H1 (cell line): ENCODE data around the gene MAP2K7.

Experiments used
- BACH1 ChIP-seq: IDR thresholded peaks from 2 replicates; pipeline ENCODE4 v1.6.1; 2012; ENCODE audit warnings: low read length, improper control_type of control experiment
- BRCA1 ChIP-seq: IDR thresholded peaks from 2 replicates; pipeline ENCODE4 v1.6.1; 2012; ENCODE audit warnings: low read depth, low read length, improper control_type of control experiment
- CHD2 ChIP-seq: IDR thresholded peaks from 2 replicates; pipeline ENCODE4 v1.6.1; 2012; ENCODE audit warnings: low read length, improper control_type of control experiment
- CTCF ChIP-seq, 3 experiments: IDR thresholded peaks; 1 replicate in 2 of 3; 2 replicates in 1 of 3; pipeline versions ENCODE4 v1.5.1 to v1.6.1; 2011; ENCODE audit warnings: low read length in 3 of 3, mild to moderate bottlenecking in 3 of 3, inconsistent platforms in 2 of 3, low read depth in 1 of 3, moderate library complexity in 1 of 3; ENCODE audit not compliant: insufficient read depth in 1 of 3; ENCODE audit errors: control extremely low read depth in 1 of 3
- EP300 ChIP-seq, 2 experiments: IDR thresholded peaks; 1 replicate in 1 of 2; 2 replicates in 1 of 2; pipeline ENCODE4 v1.6.1; 2011 to 2012; ENCODE audit warnings: low read depth in 2 of 2, low read length in 2 of 2, mild to moderate bottlenecking in 2 of 2, borderline replicate concordance in 1 of 2, inconsistent platforms in 1 of 2, moderate library complexity in 1 of 2
- FOSL1 ChIP-seq: IDR thresholded peaks from 2 replicates; pipeline ENCODE4 v1.6.1; 2011; ENCODE audit warnings: mild to moderate bottlenecking, low read depth, low read length, moderate library complexity; ENCODE audit not compliant: insufficient read depth
- MAX ChIP-seq: IDR thresholded peaks from 2 replicates; pipeline ENCODE4 v1.6.1; 2012; ENCODE audit warnings: inconsistent platforms
- RAD21 ChIP-seq, 2 experiments: IDR thresholded peaks in 1 of 2; conservative IDR thresholded peaks in 1 of 2; 2 replicates each; pipeline ENCODE4 v1.6.1; 2011; ENCODE audit warnings: low read depth in 2 of 2, low read length in 2 of 2, improper control_type of control experiment in 1 of 2, inconsistent platforms in 1 of 2, mild to moderate bottlenecking in 1 of 2, moderate library complexity in 1 of 2
- RFX5 ChIP-seq: IDR thresholded peaks from 2 replicates; pipeline ENCODE4 v1.6.1; 2011; ENCODE audit warnings: low read depth, low read length, improper control_type of control experiment, borderline replicate concordance
- SP2 ChIP-seq: IDR thresholded peaks from 2 replicates; pipeline ENCODE4 v1.6.1; 2012; ENCODE audit warnings: mild to moderate bottlenecking, low read length, inconsistent platforms
- SRF ChIP-seq: IDR thresholded peaks from 2 replicates; pipeline ENCODE4 v1.6.1; 2011; ENCODE audit warnings: mild to moderate bottlenecking, low read depth, low read length, moderate library complexity
- TAF1 ChIP-seq: IDR thresholded peaks from 2 replicates; pipeline ENCODE4 v1.6.1; 2011; ENCODE audit warnings: mild to moderate bottlenecking, low read depth, low read length
- YY1 ChIP-seq: IDR thresholded peaks from 2 replicates; pipeline ENCODE4 v1.6.1; 2011; ENCODE audit warnings: low read depth, mild to moderate bottlenecking, low read length
- ZNF274 ChIP-seq: IDR thresholded peaks from 2 replicates; pipeline ENCODE4 v1.7.0; 2012; ENCODE audit warnings: low read length, borderline replicate concordance; ENCODE audit errors: extremely low read depth

DNA sequence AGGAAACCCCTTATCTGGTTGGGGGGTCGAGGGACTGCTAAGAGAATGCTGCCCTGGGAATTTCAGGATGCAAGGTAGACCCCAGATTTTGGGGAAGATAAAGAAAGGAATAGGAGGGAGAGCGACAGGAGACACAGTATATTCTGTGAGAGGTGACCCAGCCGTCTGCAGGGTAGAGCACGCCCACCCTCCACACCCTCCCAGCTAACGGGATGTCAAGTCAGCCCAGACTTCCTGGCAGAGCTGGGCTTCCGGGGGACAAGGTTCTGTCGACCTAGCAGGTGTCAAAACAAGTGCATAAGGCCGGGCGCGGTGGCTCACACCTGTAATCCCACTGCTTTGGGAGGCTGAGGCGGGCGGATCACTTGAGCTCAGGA is 28.8 kb upstream of the MAP2K7 start:
- no peak for TF ChIP-seq BRCA1
- no peak for TF ChIP-seq YY1
- no peak for TF ChIP-seq EP300 (IDR thresholded peaks at IDR 0.05; ENCODE audit: borderline replicate concordance in 1 of 2, low read depth in 2 of 2, low read length in 2 of 2)
- no peak for TF ChIP-seq MAX
- no peak for TF ChIP-seq SRF
- TF ChIP-seq TAF1: no peak
- TF ChIP-seq BACH1: no peak
- no peak for TF ChIP-seq FOSL1
- no peak for TF ChIP-seq SP2
- TF ChIP-seq ZNF274: no peak
- TF ChIP-seq RFX5: no peak
- no peak for TF ChIP-seq CTCF (IDR thresholded peaks at IDR 0.05; ENCODE audit: control extremely low read depth in 1 of 3, insufficient read depth in 1 of 3, low read depth in 1 of 3, low read length in 3 of 3)
- TF ChIP-seq RAD21 (IDR thresholded peaks at IDR 0.05 in 1 of 2, conservative IDR thresholded peaks at IDR 0.05 in 1 of 2; ENCODE audit: low read depth in 2 of 2, low read length in 2 of 2): no peak
- no peak for TF ChIP-seq CHD2
